ENCODE data around the gene SORCS2.

- TF ChIP-seq CTCF (IDR thresholded peaks at IDR 0.05) (no peak), EZH2 (IDR thresholded peaks at IDR 0.05) (no peak)
These were observed 584.8 kb downstream of the SORCS2 start for GRCh38 chr4:7777017-7777710.

All from neural progenitor cell (in vitro differentiated cells).